ENCODE measurements around the gene AVPI1.

The AVPI1 gene

GRCh38 chr10:97635577-97635976 lies 51.5 kb downstream of the AVPI1 start (continued):
- no peak for TF ChIP-seq ZNF692 (tag by site-specific recombination; IDR thresholded peaks at IDR 0.05)
- TF ChIP-seq ZNF239 (tag by site-specific recombination; IDR thresholded peaks at IDR 0.05): no peak
- peak; percentile 55; the same call in 1 of the 2 replicates for TF ChIP-seq GFI1B (tag by site-specific recombination; IDR thresholded peaks at IDR 0.05)
- TF ChIP-seq FEZF1 (tag by site-specific recombination; IDR thresholded peaks at IDR 0.05): no peak
- TF ChIP-seq HOXA7 (CRISPR knock-in tag; IDR thresholded peaks at IDR 0.05; ENCODE audit: borderline replicate concordance): no peak
- no peak for TF ChIP-seq ZSCAN4 (tag by site-specific recombination; IDR thresholded peaks at IDR 0.05)
- TF ChIP-seq ZNF561 (tag by site-specific recombination; IDR thresholded peaks at IDR 0.05; ENCODE audit: borderline replicate concordance): no peak
- 0 out of 2 replicates have a peak, but pooled peaks have one; percentile 42 for TF ChIP-seq RBAK (tag by site-specific recombination; IDR thresholded peaks at IDR 0.05)
- TF ChIP-seq ZNF354C (tag by site-specific recombination; IDR thresholded peaks at IDR 0.05; ENCODE audit: borderline replicate concordance, low read depth): peak; percentile 90; the same call in 1 of the 2 replicates
- peak; percentile 66; the same call in 1 of the 2 replicates for TF ChIP-seq ZNF266 (tag by site-specific recombination; IDR thresholded peaks at IDR 0.05; ENCODE audit: low read depth)
- peak; percentile 57; the same call in 1 of the 2 replicates for TF ChIP-seq ZNF580 (tag by site-specific recombination; IDR thresholded peaks at IDR 0.05)
- no peak; the same call in 1 of the 2 replicates for TF ChIP-seq ZNF214 (tag by site-specific recombination; IDR thresholded peaks at IDR 0.05; ENCODE audit: borderline replicate concordance)
- TF ChIP-seq ZNF549 (tag by site-specific recombination; IDR thresholded peaks at IDR 0.05): no peak
- TF ChIP-seq ZNF654 (tag by site-specific recombination; IDR thresholded peaks at IDR 0.05; ENCODE audit: low read depth): peak; percentile 50
- no peak for TF ChIP-seq ELK4 (IDR thresholded peaks at IDR 0.05; ENCODE audit: borderline replicate concordance, low read depth, low read length)
- no peak for TF ChIP-seq ZNF791 (tag by site-specific recombination; IDR thresholded peaks at IDR 0.05)
- TF ChIP-seq GLIS1 (tag by site-specific recombination; IDR thresholded peaks at IDR 0.05): no peak
- peak; percentile 93 for TF ChIP-seq ZNF140 (tag by site-specific recombination; IDR thresholded peaks at IDR 0.05)
- no peak for TF ChIP-seq HOXD13 (CRISPR knock-in tag; IDR thresholded peaks at IDR 0.05; ENCODE audit: borderline replicate concordance)
- no peak for TF ChIP-seq ZNF114 (tag by site-specific recombination; IDR thresholded peaks at IDR 0.05)
- TF ChIP-seq ZNF426 (tag by site-specific recombination; IDR thresholded peaks at IDR 0.05): peak; percentile 94
- 0 out of 2 replicates have a peak, but pooled peaks have one; percentile 42 for TF ChIP-seq ZBTB1 (tag by site-specific recombination; IDR thresholded peaks at IDR 0.05)
- TF ChIP-seq ZFP37 (tag by site-specific recombination; IDR thresholded peaks at IDR 0.05): peak; percentile 82; the same call in 1 of the 2 replicates
- no peak for TF ChIP-seq TSHZ1 (tag by site-specific recombination; IDR thresholded peaks at IDR 0.05; ENCODE audit: borderline replicate concordance)
- peak; percentile 93 for TF ChIP-seq ZNF404 (tag by site-specific recombination; IDR thresholded peaks at IDR 0.05)
- no peak for TF ChIP-seq ZFHX2 (tag by site-specific recombination; conservative IDR thresholded peaks at IDR 0.05)
- no peak for TF ChIP-seq CTCF (tag by site-specific recombination; IDR thresholded peaks at IDR 0.05)
- TF ChIP-seq OSR2 (tag by site-specific recombination; IDR thresholded peaks at IDR 0.05): no peak
- TF ChIP-seq ZNF701 (tag by site-specific recombination; IDR thresholded peaks at IDR 0.05): no peak
- peak; percentile 83 for TF ChIP-seq ZNF623 (tag by site-specific recombination; IDR thresholded peaks at IDR 0.05)
- no peak for TF ChIP-seq ZNF521 (tag by site-specific recombination; IDR thresholded peaks at IDR 0.05)
- TF ChIP-seq ZNF560 (tag by site-specific recombination; IDR thresholded peaks at IDR 0.05; ENCODE audit: borderline replicate concordance): peak; percentile 82
- no peak for TF ChIP-seq ZNF843 (tag by site-specific recombination; IDR thresholded peaks at IDR 0.05)

Measured in HEK293 (cell line).